ENCODE data around the gene MEX3C.

- TF ChIP-seq CTCF (conservative IDR thresholded peaks at IDR 0.05) (no peak), ZFX (IDR thresholded peaks at IDR 0.05) (no peak)
Measured at GRCh38 chr18:51165296-51165695, 32.2 kb downstream of the MEX3C start.
